HG02981 (cell line): ENCODE data around the gene SEL1L3.

ENCODE experiments used
- ATAC-seq: cut with Tn5 transposase; IDR thresholded peaks from one replicate; pipeline ENCODE4 v1.9.1; 2021; ENCODE audit warnings: mild to moderate bottlenecking, moderate library complexity; ENCODE audit not compliant: unreplicated experiment

SEL1L3 gene

DNA sequence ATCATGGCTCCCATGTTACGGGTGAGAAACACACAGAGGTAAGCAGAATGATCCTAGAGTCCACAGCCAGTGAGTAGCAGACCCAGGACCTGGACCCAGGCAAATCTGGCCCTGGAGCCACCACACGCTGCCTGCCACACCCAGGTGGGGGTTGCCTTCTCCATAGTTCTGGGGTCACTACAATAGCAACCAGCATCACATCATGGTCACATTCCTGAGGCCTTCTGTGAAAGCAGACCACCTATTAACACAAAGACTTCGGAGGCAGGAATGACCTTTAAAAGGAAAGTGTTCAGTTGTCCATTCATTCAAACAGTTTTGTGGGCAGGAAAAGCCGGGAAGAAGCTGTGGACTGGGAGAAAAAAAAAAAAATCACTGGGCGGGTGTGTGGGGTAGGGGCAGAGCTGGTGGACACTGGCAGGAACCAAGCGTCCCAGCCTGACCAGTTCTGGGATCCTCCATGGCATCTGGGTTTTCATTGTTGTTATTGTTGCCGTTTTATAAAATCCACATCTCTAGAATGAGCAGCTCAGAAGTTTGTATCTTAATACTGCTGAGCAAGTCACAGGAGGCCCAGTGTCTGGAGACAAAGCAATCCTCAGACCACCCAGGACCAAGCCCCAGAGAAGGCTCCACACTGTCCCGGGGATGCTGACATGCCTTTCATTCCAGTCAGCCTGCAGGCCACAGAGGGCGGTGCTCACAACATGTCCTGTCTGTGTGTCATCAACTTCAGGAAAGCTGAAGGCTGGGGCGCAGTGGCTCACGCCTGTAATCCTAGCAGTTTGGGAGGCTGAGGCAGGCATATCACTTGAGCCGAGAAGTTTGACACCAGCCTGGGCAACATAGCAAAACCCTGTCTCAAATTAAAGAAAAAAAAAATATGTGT is 67.0 kb downstream of the SEL1L3 start:
- ATAC-seq = no peak

DNA sequence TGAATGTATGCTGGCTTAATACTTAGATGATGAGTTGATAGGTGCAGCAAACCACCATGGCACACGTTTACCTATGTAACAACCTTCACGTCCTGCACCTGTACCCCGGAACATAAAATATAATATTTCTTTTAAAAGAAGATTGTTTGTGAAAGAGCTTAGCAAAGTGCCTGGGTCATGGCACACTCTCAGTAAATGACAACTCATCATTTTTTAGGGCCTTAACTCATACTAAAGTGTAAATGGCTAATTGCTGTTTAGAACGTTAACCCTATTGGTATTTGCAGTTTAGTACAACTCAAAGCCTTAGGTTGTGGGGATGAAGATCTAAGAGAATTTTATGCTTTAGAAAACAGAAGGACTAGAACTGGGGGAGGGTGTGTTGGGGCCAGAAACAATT is 67.7 kb downstream of the SEL1L3 start:
- ATAC-seq = no peak

DNA sequence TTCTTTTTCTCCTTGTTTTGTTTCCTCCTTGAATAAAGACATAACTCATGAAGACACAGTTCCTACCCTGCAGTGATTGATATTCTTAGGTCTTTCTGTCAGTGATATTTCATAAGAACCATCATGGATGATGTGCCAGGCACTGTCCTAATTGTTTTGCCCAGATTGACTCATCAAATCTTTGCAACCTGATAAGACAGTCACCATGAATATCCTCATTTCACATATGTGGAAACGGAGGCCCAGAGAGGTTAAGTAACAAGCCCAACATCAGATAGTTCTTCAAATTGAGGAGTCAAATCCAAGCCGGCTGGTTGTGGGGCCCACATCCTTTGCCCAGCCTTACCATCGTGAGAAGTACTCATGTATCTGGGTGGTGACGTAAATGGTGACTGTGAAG is 69.9 kb downstream of the SEL1L3 start:
- ATAC-seq = no peak

DNA sequence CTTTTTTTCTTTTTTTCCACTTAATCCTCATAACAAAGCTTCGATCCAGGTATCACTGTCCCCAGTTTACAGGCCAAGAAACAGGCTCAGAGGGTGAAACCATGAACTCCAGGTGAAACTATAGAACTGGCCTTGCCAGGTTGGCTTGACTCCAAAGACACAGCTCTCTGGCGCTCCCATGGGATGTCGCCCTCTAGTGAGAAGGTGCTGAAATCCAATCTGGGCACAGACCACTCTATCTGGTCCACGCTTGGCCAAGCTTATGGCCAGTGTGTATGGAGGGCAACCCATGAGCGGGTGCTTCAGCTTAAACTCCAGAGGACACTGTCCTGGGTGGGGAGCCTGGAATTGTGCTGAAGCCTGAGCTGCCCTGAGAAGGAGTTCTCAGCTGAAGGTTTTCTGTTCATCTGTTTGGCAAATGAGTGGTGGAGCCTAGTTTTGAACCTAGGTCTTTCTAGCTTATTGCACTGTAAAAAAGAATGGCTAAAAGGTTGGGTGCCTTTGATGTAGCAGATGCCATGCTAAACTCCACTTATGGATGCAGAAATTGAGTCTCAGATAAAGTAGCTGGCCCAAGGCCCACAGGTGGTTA is 70.5 kb downstream of the SEL1L3 start:
- no peak for ATAC-seq

DNA sequence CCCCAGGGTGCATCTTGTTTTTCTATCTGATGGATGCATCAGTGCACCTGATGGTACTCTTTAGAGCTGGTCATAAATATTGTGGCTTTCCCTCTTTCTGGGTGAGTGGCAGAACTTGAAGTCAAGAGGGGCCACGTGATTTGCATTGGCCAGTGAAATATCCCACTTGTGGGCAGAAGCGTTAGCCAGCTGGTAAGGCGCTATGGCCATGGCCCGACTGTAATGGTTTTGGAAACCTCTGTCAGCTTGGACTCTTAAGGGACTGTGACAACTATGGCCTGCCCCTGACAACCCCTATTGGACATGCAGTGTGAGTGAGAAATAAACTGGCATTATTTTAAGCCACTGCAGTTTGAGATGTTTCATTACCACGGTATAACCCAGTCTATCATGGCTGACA is 72.8 kb downstream of the SEL1L3 start:
- ATAC-seq = no peak

DNA sequence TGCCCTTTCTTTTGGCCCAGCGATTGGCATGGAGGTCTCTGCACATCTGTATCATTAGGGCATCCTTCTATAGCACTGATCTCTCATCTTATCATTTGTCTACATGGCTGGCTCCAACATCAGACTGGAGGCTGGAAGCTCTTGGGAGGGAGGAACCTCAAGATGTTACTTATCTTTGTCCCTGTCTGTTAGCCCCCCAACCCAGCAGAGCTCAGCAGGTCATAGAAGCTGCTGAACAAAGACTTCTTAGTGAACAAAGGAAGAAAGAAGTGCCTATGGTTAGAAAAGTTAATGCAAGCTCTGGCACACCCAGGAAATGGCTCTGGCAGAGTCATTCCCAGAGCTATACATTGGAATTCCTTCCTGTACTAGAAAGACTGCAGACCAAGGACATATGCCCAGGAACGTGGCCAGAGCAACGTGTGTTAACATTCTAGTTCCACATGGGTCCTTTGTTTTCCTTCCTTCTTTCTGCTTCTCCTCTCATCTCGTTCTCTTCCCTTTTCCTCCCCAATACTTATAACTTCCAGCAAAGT is 74.0 kb downstream of the SEL1L3 start:
- ATAC-seq = no peak

DNA sequence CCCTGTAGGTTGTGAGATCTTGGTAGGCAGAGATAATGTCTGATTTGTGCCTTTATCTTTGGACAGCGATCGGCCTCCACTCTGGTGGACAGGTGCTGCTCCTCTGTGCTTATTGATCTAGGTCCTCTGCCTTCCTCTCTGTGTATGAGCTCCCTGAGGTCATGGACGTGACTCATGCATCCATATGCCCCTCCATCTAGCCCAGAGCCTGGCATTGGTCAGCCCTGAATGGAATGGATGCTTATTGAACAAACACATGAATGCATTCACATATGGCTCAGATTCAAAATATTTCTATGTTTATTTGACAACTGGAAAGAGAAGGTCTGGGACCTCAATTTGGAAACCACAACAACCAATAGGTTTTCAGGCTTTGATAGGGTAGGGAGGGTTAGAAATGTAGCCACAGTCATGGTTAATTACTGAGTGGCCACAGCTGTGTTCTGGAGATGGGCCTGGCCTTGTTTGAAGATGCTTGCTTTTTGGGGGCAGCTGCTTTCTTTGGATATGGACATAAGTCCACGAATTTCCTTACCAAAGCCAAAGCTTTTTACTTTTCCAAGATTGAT is 76.2 kb downstream of the SEL1L3 start:
- no peak for ATAC-seq

DNA sequence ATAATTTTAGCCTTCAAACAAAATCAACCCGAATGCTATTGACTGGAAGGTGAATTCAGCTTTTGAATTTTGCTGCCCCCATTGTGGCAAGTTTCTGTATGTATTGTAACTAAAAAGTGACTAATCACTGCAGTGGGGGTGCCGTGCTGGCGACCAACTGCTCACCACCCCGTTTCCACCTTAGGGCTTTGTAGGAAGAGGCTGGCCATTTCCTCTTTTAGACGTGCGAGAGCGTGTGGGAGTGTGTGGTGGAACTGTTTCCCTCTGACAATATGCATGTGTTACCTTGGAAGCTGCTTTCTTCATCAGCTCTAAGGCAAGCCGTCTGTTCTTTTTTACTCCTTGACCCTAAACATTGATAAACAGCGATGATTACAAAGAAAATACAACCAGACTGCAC is 78.8 kb downstream of the SEL1L3 start:
- ATAC-seq = no peak

DNA sequence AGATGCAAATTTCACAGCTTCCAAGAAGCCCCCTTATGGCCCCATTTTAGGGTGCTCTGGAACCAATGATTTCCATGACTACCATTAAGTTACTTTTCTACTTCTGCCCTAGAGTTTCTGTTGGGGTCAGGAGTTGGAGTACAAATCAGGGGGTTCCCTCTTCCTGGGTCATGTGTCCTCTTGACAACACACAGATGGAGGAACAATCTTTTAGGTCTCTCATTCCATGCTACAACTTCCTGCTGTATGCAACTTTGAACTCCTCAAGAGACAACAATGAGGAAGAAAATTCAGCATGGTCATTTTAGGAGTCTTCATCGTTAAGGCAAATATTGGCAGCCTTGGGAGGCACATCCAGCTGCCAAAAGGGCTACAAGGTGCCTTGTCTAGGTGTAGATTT is 79.7 kb downstream of the SEL1L3 start:
- no peak for ATAC-seq

DNA sequence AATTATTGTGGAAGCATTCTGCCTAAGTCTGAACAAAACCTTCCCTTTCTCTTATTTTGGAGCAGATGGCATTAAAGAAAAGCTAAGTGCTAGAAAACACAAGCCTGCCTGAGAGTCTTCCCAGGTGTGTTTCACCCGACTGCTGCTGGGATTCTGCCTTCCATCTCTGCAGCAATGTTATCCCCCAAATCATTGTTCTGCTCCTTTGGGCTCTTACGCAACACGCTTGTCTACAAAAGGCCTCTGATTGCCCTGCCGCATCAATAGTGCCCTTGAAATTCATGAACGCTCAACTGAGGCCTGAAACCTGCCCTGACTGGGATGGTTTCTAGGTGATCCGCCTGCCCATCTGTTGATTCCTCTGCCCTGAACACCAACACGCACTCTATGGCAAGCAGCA is 80.3 kb downstream of the SEL1L3 start:
- no peak for ATAC-seq

DNA sequence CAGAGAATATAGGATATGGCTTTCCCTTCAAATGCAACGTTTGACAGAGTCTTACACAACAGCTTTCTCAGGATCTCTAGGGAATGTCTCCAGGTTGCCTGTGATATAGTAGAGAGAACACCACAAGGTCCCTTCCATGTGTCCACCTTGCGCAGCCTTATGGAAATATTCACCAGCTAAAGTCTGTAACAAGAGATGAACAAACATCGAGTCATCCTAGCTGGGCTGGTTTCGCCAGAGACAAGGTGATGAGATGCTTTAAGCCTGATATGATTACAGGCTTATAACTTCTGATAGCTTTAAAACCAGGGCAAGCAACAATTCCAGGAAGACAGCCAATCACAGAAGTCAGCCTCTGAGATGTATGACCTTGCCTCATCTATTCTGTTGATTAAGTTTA is 83.8 kb downstream of the SEL1L3 start:
- no peak for ATAC-seq

DNA sequence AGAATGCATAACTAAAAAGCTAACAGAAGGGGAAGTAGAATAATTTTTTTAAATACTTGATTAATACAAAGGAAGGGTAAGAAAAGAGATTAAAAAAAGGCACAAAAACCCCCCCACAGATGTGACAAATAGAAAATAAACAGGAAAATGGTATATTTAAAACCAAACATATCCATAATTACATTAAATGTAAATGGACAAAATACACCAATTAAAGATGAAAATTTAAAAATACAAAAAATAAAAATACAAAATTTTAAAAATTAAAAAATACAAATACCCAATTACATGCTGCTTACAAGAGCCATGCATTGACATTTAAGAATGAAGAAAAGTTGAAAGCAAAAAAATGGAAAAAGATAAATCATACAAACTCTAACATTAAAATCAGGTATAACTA is 86.0 kb downstream of the SEL1L3 start:
- no peak for ATAC-seq

DNA sequence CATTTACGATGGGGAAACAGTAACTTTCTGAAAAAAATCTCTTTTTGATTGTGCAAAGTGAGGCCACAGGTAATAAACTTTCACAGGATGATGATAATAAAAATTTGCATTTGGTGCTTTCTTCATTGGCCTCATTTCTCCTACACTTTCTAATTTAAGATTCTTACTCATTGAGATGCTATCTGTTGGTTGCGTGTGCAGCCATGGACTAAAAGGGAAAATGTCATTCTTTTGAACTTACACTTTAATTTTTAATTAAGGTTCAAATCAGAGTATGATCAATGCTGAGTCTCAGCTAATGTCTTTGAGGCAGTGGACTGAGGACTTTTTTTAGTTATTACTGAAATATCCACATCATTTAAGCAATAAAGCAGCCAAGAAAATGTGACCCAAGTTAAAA is 87.6 kb downstream of the SEL1L3 start:
- ATAC-seq = no peak

DNA sequence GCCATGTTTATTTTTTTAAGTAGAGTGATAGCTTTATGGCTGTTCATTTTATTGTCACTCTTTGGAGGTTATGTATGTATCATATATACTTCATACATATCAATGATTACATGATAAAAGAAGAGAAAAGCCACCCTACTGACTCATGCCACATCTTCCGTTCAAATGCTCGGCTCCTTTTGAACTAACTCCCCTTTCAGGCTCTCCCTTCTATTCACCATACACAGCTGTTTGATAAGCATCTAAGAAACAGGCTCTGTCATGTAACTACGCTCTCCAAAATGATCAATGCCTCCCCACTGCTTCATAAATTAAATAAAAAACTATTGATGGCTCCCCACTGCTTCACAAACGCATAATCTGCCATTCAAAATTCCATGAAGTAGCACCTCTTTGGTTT is 89.4 kb downstream of the SEL1L3 start:
- ATAC-seq = no peak

DNA sequence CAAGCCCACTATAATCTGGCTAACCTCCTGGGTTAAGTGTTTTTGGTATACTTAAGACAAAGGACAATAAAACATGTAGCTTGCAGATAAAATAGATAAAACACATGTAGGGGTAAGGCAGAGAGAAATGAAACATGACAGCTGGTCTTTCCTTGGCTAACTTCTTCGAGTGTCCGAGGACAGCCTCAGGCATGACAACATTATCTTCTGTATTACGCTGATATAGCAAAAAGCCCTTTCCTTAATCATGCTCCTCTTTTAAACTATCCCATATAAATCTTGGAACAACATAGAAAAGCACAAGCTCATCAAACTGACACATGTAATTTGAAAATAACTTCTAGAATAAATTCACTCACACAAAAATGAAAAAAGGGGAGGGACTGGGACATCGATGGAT is 91.1 kb downstream of the SEL1L3 start:
- ATAC-seq = no peak

DNA sequence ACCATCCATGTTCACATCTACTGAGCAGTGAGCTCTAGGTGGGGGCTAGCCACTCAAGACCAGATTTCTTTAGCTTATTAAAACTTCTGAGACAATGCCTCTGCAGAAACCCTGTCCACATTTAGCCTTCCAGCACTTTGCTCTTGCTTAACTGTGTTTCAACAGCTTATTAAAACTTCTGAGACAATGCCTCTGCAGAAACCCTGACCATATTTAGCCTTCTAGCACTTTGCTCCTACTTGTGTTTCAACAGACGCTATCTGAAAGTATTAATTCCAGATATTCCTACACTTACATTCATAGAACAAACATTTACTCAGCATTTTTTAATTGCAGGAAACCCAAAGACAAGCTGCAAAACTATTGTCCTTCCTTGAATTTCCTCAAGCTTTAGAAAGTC is 91.9 kb downstream of the SEL1L3 start:
- no peak for ATAC-seq

DNA sequence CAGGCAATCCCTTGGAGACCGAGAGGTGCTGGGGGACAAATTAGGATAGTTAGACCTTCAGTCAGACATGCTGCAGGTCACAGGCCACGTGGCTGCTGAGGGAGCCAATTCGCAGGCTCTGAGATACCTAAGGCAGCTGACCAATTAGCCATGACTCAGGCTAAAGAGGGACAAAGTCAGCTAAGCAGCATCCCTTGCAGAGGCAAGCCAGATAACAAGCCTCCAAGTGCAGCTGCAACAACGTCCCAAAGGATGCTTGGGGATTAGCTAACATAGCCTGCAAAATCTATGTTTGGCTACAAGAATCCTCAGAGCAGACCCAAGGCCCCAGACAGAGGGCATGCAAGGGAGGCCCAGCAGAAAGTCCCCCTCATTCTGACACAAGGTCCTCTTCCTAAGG is 93.5 kb downstream of the SEL1L3 start:
- no peak for ATAC-seq

DNA sequence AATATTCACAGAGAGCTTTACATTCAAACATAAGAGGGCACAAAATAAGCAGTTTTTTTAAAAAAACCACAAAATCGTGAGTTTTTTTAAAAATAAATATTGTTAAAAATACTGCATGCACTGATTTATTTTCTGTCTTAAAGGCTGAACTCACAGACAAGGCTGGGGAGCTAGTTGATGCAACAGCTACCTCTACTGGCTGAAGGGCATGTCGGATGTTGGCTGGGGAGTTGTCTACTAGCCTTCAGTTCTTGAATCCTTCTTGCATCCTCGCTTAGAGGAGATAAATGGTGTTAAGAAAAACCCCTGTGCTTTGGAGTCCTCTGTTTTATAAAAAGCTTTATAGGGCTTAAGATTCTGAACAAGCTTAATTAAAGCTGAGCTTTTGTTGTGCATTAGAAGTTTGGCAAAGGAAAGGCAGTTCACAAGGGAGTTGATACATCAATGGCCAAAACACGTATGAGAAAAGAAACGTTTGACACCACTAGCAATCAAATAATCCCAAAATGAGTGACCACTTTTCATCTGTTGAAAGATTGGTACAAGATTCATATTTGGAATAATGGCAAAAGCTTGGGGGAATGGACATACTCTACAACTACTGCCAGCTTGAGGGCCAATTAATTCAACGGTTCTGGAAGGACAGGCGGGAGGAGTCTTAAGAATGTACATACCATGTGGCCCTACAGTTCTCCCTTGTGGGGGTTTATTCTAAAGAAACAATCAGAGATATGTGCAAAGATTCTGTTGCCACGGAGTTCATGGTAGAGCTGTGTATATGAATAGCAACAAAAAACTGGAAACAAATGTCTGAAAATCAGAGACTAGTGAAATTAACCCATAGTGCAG is 94.7 kb downstream of the SEL1L3 start:
- ATAC-seq = peak; percentile 48

DNA sequence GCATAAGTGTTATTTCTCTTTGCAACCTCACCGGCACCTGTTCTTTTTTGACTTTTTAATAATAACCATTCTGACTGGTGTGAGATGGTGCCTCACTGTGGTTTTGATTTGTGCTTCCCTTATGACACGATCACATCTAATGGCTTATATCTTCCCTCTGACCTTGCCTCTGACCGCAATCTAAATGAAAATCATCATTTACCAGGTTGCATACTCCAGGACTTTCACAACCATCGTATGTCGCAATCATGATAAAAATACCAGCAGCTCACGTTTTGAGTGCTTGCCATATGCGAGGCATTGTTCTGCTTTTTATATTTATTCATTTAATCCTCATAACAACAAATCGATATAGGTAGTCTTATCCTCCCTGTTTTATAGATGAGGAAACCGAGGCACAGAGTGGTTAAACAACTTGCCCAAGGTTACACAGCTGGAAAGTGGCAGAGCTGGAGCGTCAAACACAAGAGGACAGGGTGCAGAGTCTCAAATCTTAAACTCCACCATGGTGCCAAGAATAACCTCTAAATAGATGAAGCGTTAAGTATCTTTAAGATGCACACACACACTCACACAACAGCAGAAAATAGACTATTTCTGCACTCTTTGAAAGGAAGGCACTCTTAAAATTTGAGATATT is 102.2 kb downstream of the SEL1L3 start:
- ATAC-seq = no peak

DNA sequence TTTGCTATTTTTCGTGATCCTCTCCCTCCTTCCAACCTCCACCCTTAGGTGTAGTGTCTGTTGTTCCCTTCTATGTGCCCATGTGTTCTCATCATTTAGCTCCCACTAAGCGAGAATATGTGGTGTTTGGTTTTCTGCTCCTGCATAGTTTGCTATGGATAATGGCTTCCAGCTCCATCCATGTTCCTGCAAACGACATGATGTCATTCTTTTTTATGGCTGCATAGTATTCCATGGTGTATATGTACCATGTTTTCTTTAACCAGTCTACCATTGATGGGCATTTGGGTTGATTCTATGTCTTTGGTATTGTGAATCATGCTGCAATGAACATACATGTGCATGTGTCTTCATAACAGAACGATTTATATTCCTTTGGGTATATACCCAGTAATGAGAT is 102.7 kb downstream of the SEL1L3 start:
- no peak for ATAC-seq

DNA sequence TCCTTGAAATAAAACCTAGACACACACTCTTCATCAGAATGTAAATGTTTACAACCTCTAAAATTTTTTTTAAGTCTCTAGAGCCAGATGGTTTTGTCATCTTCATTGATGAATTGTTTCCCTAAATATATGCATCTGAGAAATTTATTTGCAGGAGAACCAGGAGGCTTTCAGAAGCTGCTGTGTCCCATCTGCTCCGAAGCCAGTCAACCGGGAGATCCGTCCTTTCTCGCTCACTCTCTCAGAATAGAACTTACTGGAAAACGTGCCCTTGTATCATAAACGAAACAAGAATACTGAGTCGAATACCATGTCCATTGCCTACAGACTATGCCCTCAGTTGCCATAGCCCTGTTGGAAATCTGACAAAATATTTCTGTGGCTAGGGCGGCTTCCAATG is 103.7 kb downstream of the SEL1L3 start:
- ATAC-seq = no peak
